Measurements from ENCODE around the gene CHRDL2. TPM values are rescaled to one million over a fixed set of nuclear protein-coding genes. Genes with fewer than 3 reads are reported as not detected.

Gene CHRDL2
- total and polyA plus RNA-seq, 2 donors (not counting 3 experiments of a cell fraction or from before 2014, with no cell fraction given), result not detected

DNA sequence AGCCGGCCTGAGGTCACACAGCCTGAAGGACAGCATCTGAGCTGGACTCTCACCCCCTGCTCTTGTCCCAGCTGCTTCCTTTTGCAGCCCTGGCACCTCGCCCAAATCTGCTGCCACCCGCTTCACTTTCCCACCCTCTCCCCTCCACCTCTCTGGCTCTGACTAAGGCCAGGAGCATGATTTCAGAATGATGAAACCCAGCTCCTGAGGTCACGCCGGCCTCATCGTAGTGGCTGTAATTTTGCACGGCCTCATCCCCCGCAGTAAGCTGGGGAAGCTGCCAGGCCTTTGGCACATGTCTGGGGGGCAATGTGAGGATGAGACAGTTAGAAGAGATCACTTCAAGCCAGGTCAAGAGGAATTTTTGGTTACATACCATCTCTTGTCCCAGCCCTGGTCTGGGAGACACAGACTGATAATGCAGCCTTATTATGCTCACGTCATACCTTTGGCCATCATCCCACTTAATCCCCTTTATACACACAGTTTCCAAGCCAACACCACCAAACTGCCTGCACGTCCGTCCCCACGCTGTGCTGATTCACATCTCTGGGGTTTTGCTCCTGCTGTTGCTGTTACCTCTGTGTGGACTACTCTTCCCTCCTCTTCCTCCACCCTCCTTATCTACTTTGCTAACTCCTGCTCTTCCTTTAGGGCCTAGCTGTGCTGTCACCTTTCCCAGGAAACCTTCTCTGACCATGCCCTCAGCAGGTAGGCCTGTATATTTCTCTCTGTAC is 58.1 kb downstream of the CHRDL2 start:
- DNase-seq (ENCODE audit: low read depth, low spot score) (peak; percentile 15), FAIRE-seq (no peak)
- BruUV-seq (replicated peaks), result no TSS peak
- Histone ChIP-seq H3K4me1 (ENCODE audit: control insufficient read depth, extremely low read depth, insufficient read depth, low read length) (no peaks in the 10 kb centered on the region), H3K27me3 (ENCODE audit: control insufficient read depth in 2 of 2, insufficient read depth in 2 of 2, low read length in 2 of 2) (no peaks in the 10 kb centered on the region), H4K20me1 (replicated peaks; ENCODE audit: control insufficient read depth, extremely low read depth, insufficient read depth, low read length) (no peaks in the 10 kb centered on the region), H3K79me2 (ENCODE audit: control insufficient read depth, insufficient read depth, low read length) (no peaks in the 10 kb centered on the region), H3K9me1 (replicated peaks; ENCODE audit: control insufficient read depth, extremely low read depth, insufficient read depth, low read length) (no peaks in the 10 kb centered on the region), H3K9ac (replicated peaks; ENCODE audit: extremely low read depth, insufficient read depth, low read length) (no peak overlapping the region), H3K9me3 (replicated peaks; ENCODE audit: control insufficient read depth, insufficient read depth, low read length) (no peaks in the 10 kb centered on the region), H3K4me2 (ENCODE audit: insufficient read depth, low read length) (no peak overlapping the region), H3K27ac (ENCODE audit: insufficient read depth, low read depth, low read length) (no peak overlapping the region), H3K4me3 (replicated peaks in 1 of 3; ENCODE audit: insufficient read depth in 1 of 3, low read depth in 1 of 3, low read length in 3 of 3) (no peak overlapping the region), H3K36me3 (ENCODE audit: control insufficient read depth in 2 of 2, extremely low read depth in 1 of 2, insufficient read depth in 2 of 2, low read length in 2 of 2) (no peaks in the 10 kb centered on the region), H2AFZ (ENCODE audit: low read depth, low read length) (no peak overlapping the region)
- dilution Hi-C loops (cut with MboI; ENCODE audit: extremely low pct_ligation_motif_present, low sequenced_read_pairs) (no loop called here), intact Hi-C loops (cut with micrococcal nuclease) (no loop called here)
- CTCF ChIA-PET, result interaction anchor here (1.3 to 2.7 kb wide), 3 partner anchors 10 to 102 kb away, joined by 3 to 15 read pairs (median 3); no protein-coding TSS in a partner anchor
- POLR2A ChIA-PET, result no interaction called here
- TF ChIP-seq GATA2 (IDR thresholded peaks at IDR 0.05; ENCODE audit: insufficient read depth, insufficient read length, low read depth, low read length) (no peak), MAX (IDR thresholded peaks at IDR 0.05; ENCODE audit: insufficient read depth, insufficient read length) (no peak), FOS (IDR thresholded peaks at IDR 0.05; ENCODE audit: borderline replicate concordance, insufficient read depth, low read length) (no peak), POLR2A (IDR thresholded peaks at IDR 0.05; ENCODE audit: low read depth, low read length) (no peak), JUN (IDR thresholded peaks at IDR 0.05; ENCODE audit: borderline replicate concordance, insufficient read depth, insufficient read length, low read depth) (no peak), EZH2 (IDR thresholded peaks at IDR 0.05; ENCODE audit: borderline replicate concordance, low read depth, low read length, severe bottlenecking) (no peak), POLR2AphosphoS5 (IDR thresholded peaks at IDR 0.05; ENCODE audit: insufficient read depth, low read depth, low read length) (no peak), MYC (IDR thresholded peaks at IDR 0.05; ENCODE audit: low read depth, low read length) (no peak)
- TF ChIP-seq, protein P1, sequence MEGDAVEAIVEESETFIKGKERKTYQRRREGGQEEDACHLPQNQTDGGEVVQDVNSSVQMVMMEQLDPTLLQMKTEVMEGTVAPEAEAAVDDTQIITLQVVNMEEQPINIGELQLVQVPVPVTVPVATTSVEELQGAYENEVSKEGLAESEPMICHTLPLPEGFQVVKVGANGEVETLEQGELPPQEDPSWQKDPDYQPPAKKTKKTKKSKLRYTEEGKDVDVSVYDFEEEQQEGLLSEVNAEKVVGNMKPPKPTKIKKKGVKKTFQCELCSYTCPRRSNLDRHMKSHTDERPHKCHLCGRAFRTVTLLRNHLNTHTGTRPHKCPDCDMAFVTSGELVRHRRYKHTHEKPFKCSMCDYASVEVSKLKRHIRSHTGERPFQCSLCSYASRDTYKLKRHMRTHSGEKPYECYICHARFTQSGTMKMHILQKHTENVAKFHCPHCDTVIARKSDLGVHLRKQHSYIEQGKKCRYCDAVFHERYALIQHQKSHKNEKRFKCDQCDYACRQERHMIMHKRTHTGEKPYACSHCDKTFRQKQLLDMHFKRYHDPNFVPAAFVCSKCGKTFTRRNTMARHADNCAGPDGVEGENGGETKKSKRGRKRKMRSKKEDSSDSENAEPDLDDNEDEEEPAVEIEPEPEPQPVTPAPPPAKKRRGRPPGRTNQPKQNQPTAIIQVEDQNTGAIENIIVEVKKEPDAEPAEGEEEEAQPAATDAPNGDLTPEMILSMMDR (IDR thresholded peaks at IDR 0.05; ENCODE audit: extremely low read depth in 1 of 2, insufficient read depth in 1 of 2, low read depth in 1 of 2, low read length in 2 of 2), result no peak
